VCaP (cell line): ENCODE data around the gene MYOZ1.

Experiments used
- H3K27ac ChIP-seq: fragments of 450-650 bp; 2 replicates; pipeline ENCODE4 v1.5.1; 2017
- CTCF ChIP-seq: fragments of 450-650 bp; conservative IDR thresholded peaks from 2 replicates; pipeline ENCODE4 v1.5.1; 2017; ENCODE audit warnings: mild to moderate bottlenecking, moderate library complexity

The MYOZ1 gene

DNA sequence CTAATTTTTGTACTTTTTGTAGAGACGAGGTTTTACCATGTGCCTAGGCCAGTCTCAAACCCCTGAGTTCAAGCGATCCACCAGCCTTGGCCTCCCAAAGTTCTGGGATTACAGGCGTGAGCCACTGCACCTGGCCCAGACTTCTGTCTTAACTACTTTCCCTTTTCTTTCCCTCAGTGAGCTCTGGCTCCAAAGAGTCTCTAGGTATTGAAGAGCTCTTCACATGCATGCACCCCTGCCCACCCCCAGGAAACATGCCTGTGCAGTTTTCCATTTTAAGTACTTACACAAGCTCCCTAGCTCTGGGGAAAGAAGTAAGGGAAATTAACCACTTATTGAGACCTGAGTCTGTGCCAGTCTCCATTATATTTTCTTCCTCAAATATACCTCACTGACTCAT, 2.0 kb downstream of the MYOZ1 start:
- no peak for TF ChIP-seq CTCF
- H3K27ac ChIP-seq: no peak overlapping the region

GRCh38 chr10:73635781-73636180, 5.5 kb downstream of the MYOZ1 start:
- H3K27ac ChIP-seq: no peak overlapping the region
- no peak for TF ChIP-seq CTCF

DNA sequence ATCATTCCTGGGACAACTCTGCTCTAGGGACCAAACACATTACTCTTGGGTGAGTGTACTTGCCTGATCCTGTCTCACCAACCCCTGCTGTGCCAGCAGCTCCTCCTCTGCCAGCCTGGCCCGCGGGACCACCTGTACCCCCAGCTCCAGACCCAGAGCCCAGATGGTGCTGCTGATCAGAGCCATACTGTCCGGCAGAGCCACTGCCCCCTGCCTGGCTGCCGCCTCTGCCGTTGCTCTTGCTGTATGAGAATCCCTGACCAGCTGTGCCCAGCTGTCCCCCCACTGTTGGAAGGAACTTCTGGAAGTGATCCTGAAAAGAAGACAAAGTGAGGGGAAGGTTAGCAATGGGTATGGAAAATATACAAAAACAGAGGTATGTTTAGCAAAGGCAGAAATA, 6.9 kb downstream of the MYOZ1 start:
- no peak for TF ChIP-seq CTCF
- H3K27ac ChIP-seq: no peak overlapping the region

GRCh38 chr10:73629165-73629564, 12.1 kb downstream of the MYOZ1 start:
- no peak for TF ChIP-seq CTCF
- H3K27ac ChIP-seq: no peak overlapping the region

DNA sequence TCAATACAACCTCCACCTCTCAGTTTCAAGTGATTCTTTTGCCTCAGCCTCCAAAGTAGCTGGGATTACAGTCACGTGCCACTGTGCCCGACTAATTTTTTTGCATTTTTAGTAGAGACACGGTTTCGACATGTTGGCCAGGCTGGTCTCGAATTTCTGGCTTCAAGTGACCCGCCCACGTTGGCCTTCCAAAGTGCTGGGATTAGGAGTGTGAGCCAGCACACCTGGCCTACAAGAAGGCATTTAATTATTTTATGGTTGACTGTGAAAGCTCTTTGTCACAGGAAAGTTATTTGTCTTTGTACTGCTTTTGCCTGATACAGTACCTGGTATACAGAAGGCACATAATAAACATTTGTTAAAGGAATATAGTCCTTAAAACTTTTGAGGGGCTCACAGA, 12.9 kb downstream of the MYOZ1 start:
- H3K27ac ChIP-seq: no peak overlapping the region
- no peak for TF ChIP-seq CTCF

GRCh38 chr10:73627300-73627699, 14.0 kb downstream of the MYOZ1 start:
- H3K27ac ChIP-seq: no peak overlapping the region
- TF ChIP-seq CTCF: no peak

DNA sequence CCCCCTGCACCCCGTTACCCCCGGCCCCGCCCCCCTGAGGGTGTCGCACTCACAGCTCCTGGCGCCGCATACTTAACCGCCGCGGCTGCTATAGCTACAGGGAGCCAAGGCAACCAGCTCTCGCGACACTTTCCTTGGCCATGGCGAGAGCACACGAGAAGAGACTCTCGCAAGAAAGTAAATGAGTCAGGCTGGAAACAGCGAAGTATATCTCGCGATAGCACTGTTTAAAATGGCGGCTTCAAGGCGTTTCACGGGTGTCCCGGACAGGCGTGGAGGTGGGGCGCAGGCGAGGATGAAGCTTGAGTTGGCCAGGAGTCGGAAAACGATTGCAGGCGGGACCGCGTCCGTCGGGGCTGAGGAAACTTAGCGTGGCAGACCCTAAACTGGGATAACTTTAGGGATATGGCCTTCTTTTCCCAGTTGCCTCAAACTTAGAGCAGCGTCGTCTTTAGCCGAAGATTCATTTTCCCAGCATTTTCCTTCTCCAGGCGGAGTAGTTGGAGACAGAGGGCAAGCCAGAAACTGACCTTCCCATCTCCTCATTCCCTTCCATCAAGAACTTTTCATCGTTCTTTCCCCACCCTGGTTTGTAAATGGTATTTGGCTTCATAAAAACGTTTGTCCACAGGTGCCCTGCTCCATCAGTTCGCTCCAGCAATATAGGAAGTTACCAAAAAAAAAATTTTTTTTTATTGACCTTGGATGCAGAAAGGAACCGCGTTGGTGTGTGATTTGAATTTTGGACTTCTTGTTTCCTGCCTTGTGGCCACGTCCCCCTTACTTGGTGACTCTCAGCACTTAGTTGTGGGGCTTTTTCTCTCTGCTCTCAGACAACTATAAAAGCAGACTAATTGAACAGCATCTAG, 15.2 kb downstream of the MYOZ1 start:
- no peak for TF ChIP-seq CTCF
- H3K27ac ChIP-seq: peak overlapping the region; percentile 80
